OCI-LY7 (cell line): ENCODE measurements around the gene HJURP.

Experiments used
- EZH2phosphoT487 ChIP-seq: fragments of 200-600 bp; sonication (generic); IDR thresholded peaks from 2 replicates; pipeline ENCODE4 v1.6.1; 2018; ENCODE audit warnings: low read depth, borderline replicate concordance, mild to moderate bottlenecking, mixed run types, antibody characterized with exemption, low read length, moderate library complexity, mixed read lengths
- TF ChIP-seq, protein P1 (sequence below): fragments of 200-600 bp; sonication (generic); conservative IDR thresholded peaks from 2 replicates; pipeline ENCODE4 v1.5.1; 2014; ENCODE audit warnings: mild to moderate bottlenecking, antibody characterized with exemption, low read length, moderate library complexity, mixed read lengths

DNA sequence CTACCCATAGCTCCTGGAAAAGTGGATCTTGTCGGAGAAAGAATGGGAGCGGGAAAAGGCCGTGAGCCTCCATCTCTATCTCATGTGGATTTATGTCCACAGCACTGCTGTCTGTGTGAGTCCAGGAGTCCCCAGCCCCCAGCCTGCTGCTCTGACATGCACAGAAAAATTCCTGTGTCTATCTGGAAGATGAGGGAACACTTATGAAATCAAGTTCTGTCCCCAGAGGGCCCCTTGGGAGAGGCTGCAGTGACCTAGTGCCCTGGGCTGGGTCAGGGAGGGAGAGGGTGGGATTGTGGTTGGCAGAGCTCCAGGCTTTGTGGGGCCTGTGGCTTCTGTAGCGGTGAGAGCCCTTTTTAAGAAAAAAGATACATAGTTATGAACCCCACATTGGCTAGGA, 37.6 kb downstream of the HJURP start:
- TF ChIP-seq, protein P1, sequence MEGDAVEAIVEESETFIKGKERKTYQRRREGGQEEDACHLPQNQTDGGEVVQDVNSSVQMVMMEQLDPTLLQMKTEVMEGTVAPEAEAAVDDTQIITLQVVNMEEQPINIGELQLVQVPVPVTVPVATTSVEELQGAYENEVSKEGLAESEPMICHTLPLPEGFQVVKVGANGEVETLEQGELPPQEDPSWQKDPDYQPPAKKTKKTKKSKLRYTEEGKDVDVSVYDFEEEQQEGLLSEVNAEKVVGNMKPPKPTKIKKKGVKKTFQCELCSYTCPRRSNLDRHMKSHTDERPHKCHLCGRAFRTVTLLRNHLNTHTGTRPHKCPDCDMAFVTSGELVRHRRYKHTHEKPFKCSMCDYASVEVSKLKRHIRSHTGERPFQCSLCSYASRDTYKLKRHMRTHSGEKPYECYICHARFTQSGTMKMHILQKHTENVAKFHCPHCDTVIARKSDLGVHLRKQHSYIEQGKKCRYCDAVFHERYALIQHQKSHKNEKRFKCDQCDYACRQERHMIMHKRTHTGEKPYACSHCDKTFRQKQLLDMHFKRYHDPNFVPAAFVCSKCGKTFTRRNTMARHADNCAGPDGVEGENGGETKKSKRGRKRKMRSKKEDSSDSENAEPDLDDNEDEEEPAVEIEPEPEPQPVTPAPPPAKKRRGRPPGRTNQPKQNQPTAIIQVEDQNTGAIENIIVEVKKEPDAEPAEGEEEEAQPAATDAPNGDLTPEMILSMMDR: no peak
- no peak for TF ChIP-seq EZH2phosphoT487
